ENCODE data around the gene CEP95.

The CEP95 gene

DNA sequence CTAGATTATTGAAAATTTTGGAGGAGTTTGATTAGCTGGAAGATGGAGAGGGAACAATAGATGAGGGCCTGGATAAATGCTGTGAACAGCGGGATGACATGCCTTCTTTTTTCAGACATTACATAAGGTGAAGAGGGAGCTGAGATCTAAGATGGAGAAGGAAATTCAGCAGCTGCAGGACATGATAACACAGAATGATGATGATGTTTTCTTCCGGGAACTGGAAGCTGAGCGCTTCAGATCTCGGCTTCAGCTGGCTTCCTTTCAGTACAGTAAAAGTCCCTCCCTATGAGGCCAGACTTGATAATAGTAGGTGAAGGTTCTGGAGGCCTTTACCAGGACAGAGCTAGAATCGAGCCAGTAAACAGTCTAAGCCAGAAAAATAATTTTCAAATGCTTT lies 30.7 kb downstream of the CEP95 start:
- H3K4me3 ChIP-seq (ENCODE audit: low read depth, low read length) = no peak overlapping the region
- TF ChIP-seq POLR2A (IDR thresholded peaks at IDR 0.05; ENCODE audit: extremely low read depth, insufficient read length) (no peak), MAX (IDR thresholded peaks at IDR 0.05; ENCODE audit: low read depth, low read length) (no peak), MYC (IDR thresholded peaks at IDR 0.05; ENCODE audit: low read depth, low read length) (no peak)
- TF ChIP-seq, protein P1, sequence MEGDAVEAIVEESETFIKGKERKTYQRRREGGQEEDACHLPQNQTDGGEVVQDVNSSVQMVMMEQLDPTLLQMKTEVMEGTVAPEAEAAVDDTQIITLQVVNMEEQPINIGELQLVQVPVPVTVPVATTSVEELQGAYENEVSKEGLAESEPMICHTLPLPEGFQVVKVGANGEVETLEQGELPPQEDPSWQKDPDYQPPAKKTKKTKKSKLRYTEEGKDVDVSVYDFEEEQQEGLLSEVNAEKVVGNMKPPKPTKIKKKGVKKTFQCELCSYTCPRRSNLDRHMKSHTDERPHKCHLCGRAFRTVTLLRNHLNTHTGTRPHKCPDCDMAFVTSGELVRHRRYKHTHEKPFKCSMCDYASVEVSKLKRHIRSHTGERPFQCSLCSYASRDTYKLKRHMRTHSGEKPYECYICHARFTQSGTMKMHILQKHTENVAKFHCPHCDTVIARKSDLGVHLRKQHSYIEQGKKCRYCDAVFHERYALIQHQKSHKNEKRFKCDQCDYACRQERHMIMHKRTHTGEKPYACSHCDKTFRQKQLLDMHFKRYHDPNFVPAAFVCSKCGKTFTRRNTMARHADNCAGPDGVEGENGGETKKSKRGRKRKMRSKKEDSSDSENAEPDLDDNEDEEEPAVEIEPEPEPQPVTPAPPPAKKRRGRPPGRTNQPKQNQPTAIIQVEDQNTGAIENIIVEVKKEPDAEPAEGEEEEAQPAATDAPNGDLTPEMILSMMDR (IDR thresholded peaks at IDR 0.05; ENCODE audit: low read depth, low read length) = no peak
- no peak for DNase-seq (ENCODE audit: low read depth)

- no peak overlapping the region for H3K4me3 ChIP-seq (ENCODE audit: low read depth, low read length)
- DNase-seq (ENCODE audit: low read depth) = peak; percentile 14
- TF ChIP-seq, protein P1 (IDR thresholded peaks at IDR 0.05; ENCODE audit: low read depth, low read length) = no peak
- no peak for TF ChIP-seq POLR2A (IDR thresholded peaks at IDR 0.05; ENCODE audit: extremely low read depth, insufficient read length)
- no peak for TF ChIP-seq MAX (IDR thresholded peaks at IDR 0.05; ENCODE audit: low read depth, low read length)
- no peak for TF ChIP-seq MYC (IDR thresholded peaks at IDR 0.05; ENCODE audit: low read depth, low read length)
Observed at GRCh38 chr17:64538508-64539130, 31.8 kb downstream of the CEP95 start.

- H3K4me3 ChIP-seq (ENCODE audit: low read depth, low read length) = no peak overlapping the region
- DNase-seq (ENCODE audit: low read depth) = no peak
- no peak for TF ChIP-seq MAX (IDR thresholded peaks at IDR 0.05; ENCODE audit: low read depth, low read length)
- TF ChIP-seq POLR2A (IDR thresholded peaks at IDR 0.05; ENCODE audit: extremely low read depth, insufficient read length) = no peak
- TF ChIP-seq, protein P1 (IDR thresholded peaks at IDR 0.05; ENCODE audit: low read depth, low read length) = no peak
- no peak for TF ChIP-seq MYC (IDR thresholded peaks at IDR 0.05; ENCODE audit: low read depth, low read length)
Observed at GRCh38 chr17:64540118-64540776, 33.5 kb downstream of the CEP95 start.

DNA sequence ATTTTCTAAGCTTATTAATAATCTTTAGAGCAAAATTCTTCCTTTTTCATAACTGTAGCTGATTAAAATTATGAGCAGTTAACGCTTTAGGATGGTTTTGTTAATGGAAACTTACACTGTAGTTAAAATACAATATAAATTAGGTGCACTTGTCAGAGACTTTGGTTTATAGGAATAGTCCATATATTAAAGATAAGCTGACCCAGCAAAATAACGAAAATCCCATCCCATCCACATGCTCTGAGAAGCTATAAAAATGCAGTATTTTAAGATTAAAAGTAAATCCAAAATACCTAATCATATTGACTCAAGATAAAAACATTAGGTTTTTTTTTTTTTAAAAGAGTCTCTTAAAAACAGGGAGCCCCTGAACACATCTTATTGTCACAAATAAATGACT lies 38.0 kb downstream of the CEP95 start:
- no peak for DNase-seq (ENCODE audit: low read depth)
- no peak overlapping the region for H3K4me3 ChIP-seq (ENCODE audit: low read depth, low read length)
- TF ChIP-seq POLR2A (IDR thresholded peaks at IDR 0.05; ENCODE audit: extremely low read depth, insufficient read length) (no peak), MYC (IDR thresholded peaks at IDR 0.05; ENCODE audit: low read depth, low read length) (no peak)
- TF ChIP-seq, protein P1 (IDR thresholded peaks at IDR 0.05; ENCODE audit: low read depth, low read length) = no peak

DNA sequence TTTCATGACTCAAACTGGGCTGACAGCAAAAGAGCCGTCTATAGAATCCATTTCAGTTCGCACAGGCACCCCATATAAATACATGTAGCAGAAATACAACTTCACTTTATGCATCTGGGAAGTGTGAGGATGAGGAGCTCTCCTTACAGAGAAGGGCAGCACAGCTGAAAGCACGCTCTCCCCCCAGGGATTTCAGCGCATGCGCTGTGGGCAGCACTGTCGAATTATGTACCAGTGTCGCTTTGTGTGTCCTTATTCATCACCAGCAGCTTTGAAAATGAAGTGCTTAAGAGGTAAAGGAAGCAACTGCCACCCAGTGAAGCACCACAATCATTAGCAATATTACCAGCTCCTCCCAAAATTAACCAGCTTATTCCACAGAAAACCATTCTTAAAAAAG lies 39.9 kb downstream of the CEP95 start:
- no peak for DNase-seq (ENCODE audit: low read depth)
- TF ChIP-seq MYC (IDR thresholded peaks at IDR 0.05; ENCODE audit: low read depth, low read length) (no peak), MAX (IDR thresholded peaks at IDR 0.05; ENCODE audit: low read depth, low read length) (no peak), POLR2A (IDR thresholded peaks at IDR 0.05; ENCODE audit: extremely low read depth, insufficient read length) (no peak)
- TF ChIP-seq, protein P1 (IDR thresholded peaks at IDR 0.05; ENCODE audit: low read depth, low read length) = no peak
- H3K4me3 ChIP-seq (ENCODE audit: low read depth, low read length) = no peak overlapping the region

Data from NB4 (cell line).